OCI-LY1 (cell line): Measurements from ENCODE around the gene PDE11A.

Experiments used
- H2AFZ ChIP-seq: fragments of 200-600 bp; sonication (generic), shearing (Covaris generic); 2 replicates; pipeline ENCODE4 v1.6.0; 2014; ENCODE audit warnings: antibody characterized with exemption, mild to moderate bottlenecking, low read length
- H3F3A ChIP-seq: fragments of 200-600 bp; sonication (generic), shearing (Covaris generic); 2 replicates; pipeline ENCODE4 v1.6.0; 2014; ENCODE audit warnings: mild to moderate bottlenecking, antibody characterized with exemption, low read length, moderate library complexity; ENCODE audit not compliant: insufficient read depth
- H3K27ac ChIP-seq: fragments of 200-600 bp; sonication (generic); 2 replicates; pipeline ENCODE4 v1.5.1; 2014; ENCODE audit warnings: low read length, mixed run types, mild to moderate bottlenecking, low read depth; ENCODE audit not compliant: poor library complexity, severe bottlenecking
- H3K27me3 ChIP-seq: fragments of 200-600 bp; sonication (generic); 2 replicates; pipeline ENCODE4 v1.6.0; 2014; ENCODE audit warnings: antibody characterized with exemption, mild to moderate bottlenecking, low read length, moderate library complexity; ENCODE audit not compliant: insufficient read depth
- H3K36me3 ChIP-seq: fragments of 200-600 bp; sonication (generic); 2 replicates; pipeline ENCODE4 v1.6.1; 2014; ENCODE audit warnings: mild to moderate bottlenecking, antibody characterized with exemption, low read length, moderate library complexity, mixed read lengths; ENCODE audit not compliant: insufficient read depth
- H3K4me1 ChIP-seq: fragments of 200-600 bp; sonication (generic); 2 replicates; pipeline ENCODE4 v1.5.1; 2014; ENCODE audit warnings: mild to moderate bottlenecking, low read length, moderate library complexity; ENCODE audit not compliant: insufficient read depth, severe bottlenecking
- H3K4me2 ChIP-seq: fragments of 200-600 bp; sonication (generic), shearing (Covaris generic); 2 replicates; pipeline ENCODE4 v1.6.1; 2014; ENCODE audit warnings: low read length
- H3K4me3 ChIP-seq: fragments of 200-600 bp; sonication (generic); 2 replicates; pipeline ENCODE4 v1.5.1; 2014; ENCODE audit warnings: low read length, low read depth, mild to moderate bottlenecking, mixed read lengths; ENCODE audit not compliant: poor library complexity, severe bottlenecking
- H3K79me2 ChIP-seq: fragments of 200-600 bp; shearing (Covaris generic); 2 replicates; pipeline ENCODE4 v1.6.1; 2016; ENCODE audit warnings: mixed run types, low read length, mixed read lengths; ENCODE audit not compliant: insufficient read depth
- H3K9ac ChIP-seq: fragments of 200-600 bp; sonication (generic), shearing (Covaris generic); 2 replicates; pipeline ENCODE4 v1.6.1; 2014; ENCODE audit warnings: mild to moderate bottlenecking, low read length, mixed read lengths
- H3K9me2 ChIP-seq: fragments of 200-600 bp; sonication (generic), shearing (Covaris generic); 2 replicates; pipeline ENCODE4 v1.6.1; 2014; ENCODE audit warnings: low read depth, mild to moderate bottlenecking, low read length, mixed read lengths
- H3K9me3 ChIP-seq: fragments of 200-600 bp; shearing (Covaris generic); 2 replicates; pipeline ENCODE4 v1.6.1; 2014; ENCODE audit warnings: low read length, mixed read lengths
- H4K20me1 ChIP-seq: fragments of 200-600 bp; sonication (generic), shearing (Covaris generic); 2 replicates; pipeline ENCODE4 v1.6.0; 2016; ENCODE audit warnings: mild to moderate bottlenecking, low read length; ENCODE audit not compliant: insufficient read depth
- CTCF ChIP-seq: fragments of 200-600 bp; sonication (generic), shearing (Covaris generic); IDR thresholded peaks from 2 replicates; pipeline ENCODE4 v1.5.1; 2017; ENCODE audit warnings: mild to moderate bottlenecking, antibody characterized with exemption, low read length, moderate library complexity, mixed read lengths
- EZH2 ChIP-seq: fragments of 200-600 bp; sonication (generic), shearing (Covaris generic); IDR thresholded peaks from 2 replicates; pipeline ENCODE4 v1.8.0; 2017; ENCODE audit warnings: borderline replicate concordance, mixed run types, mild to moderate bottlenecking, antibody characterized with exemption, low read length, moderate library complexity, mixed read lengths

PDE11A gene

GRCh38 chr2:177592397-177592796 lies 480.2 kb downstream of the PDE11A start:
- Histone ChIP-seq H3K27ac (no peak overlapping the region), H4K20me1 (no peaks in the 10 kb centered on the region), H3F3A (no peaks in the 10 kb centered on the region), H3K9me2 (no peaks in the 10 kb centered on the region), H3K4me1 (no peaks in the 10 kb centered on the region), H3K4me3 (no peak overlapping the region), H3K9ac (no peak overlapping the region), H3K4me2 (no peak overlapping the region), H2AFZ (no peak overlapping the region), H3K79me2 (no peaks in the 10 kb centered on the region), H3K9me3 (no peaks in the 10 kb centered on the region), H3K27me3 (no peaks in the 10 kb centered on the region), H3K36me3 (no peaks in the 10 kb centered on the region)
- no peak for TF ChIP-seq CTCF

GRCh38 chr2:177589186-177589585 lies 483.4 kb downstream of the PDE11A start:
- Histone ChIP-seq H3K27ac (no peak overlapping the region), H3K9me3 (no peaks in the 10 kb centered on the region), H3K36me3 (no peaks in the 10 kb centered on the region), H3F3A (no peaks in the 10 kb centered on the region), H3K4me1 (no peaks in the 10 kb centered on the region), H4K20me1 (no peaks in the 10 kb centered on the region), H3K4me2 (no peak overlapping the region), H2AFZ (no peak overlapping the region), H3K4me3 (no peak overlapping the region), H3K27me3 (no peaks in the 10 kb centered on the region), H3K9me2 (no peaks in the 10 kb centered on the region), H3K9ac (no peak overlapping the region), H3K79me2 (no peaks in the 10 kb centered on the region)
- no peak for TF ChIP-seq CTCF
- TF ChIP-seq EZH2, result no peak

GRCh38 chr2:177588671-177589070 lies 483.9 kb downstream of the PDE11A start:
- TF ChIP-seq CTCF (no peak), EZH2 (no peak)
- no peak overlapping the region for H3K4me2 ChIP-seq
- H2AFZ ChIP-seq, result no peak overlapping the region
- no peaks in the 10 kb centered on the region for H4K20me1 ChIP-seq
- no peaks in the 10 kb centered on the region for H3K9me3 ChIP-seq
- no peaks in the 10 kb centered on the region for H3K79me2 ChIP-seq
- H3K9me2 ChIP-seq, result no peaks in the 10 kb centered on the region
- no peaks in the 10 kb centered on the region for H3K36me3 ChIP-seq
- H3K27me3 ChIP-seq, result no peaks in the 10 kb centered on the region
- no peak overlapping the region for H3K4me3 ChIP-seq
- H3K9ac ChIP-seq, result no peak overlapping the region
- H3K27ac ChIP-seq, result no peak overlapping the region
- H3F3A ChIP-seq, result no peaks in the 10 kb centered on the region
- no peaks in the 10 kb centered on the region for H3K4me1 ChIP-seq
